ENCODE results near the gene FHOD1. TPM values are rescaled to one million over a fixed set of nuclear protein-coding genes. Genes with fewer than 3 reads are reported as not detected.

Gene FHOD1
- total and polyA plus RNA-seq, 2 experiments from 2014 or later = 10.0 to 17.2 TPM

GRCh38 chr16:67202956-67203493 lies 44.3 kb downstream of the FHOD1 start:
- Histone ChIP-seq H3K4me3 (no peak overlapping the region), H2AFZ (no peak overlapping the region), H3K9me3 (ENCODE audit: low read depth) (no peaks in the 10 kb centered on the region), H3K4me2 (no peak overlapping the region), H3K27me3 (no peaks in the 10 kb centered on the region), H3K79me2 (no peaks in the 10 kb centered on the region), H3K27ac (no peak overlapping the region), H4K20me1 (ENCODE audit: insufficient read depth, poor library complexity, severe bottlenecking) (no peaks in the 10 kb centered on the region), H3K9me2 (replicated peaks; ENCODE audit: insufficient read depth) (no peaks in the 10 kb centered on the region), H3K4me1 (ENCODE audit: insufficient read depth) (peaks cover 5% of the 10 kb centered on the region), H3K36me3 (replicated peaks; ENCODE audit: insufficient read depth, low read depth) (no peaks in the 10 kb centered on the region)
- DNase-seq (ENCODE audit: low spot score) = no peak
- WGBS (ENCODE audit: low lambda C conversion rate, missing lambda C conversion rate) = 95% methylated on average over 18 of the region's 23 CpGs
- TF ChIP-seq CTCF (IDR thresholded peaks at IDR 0.05; ENCODE audit: poor library complexity) (no peak), EZH2 (IDR thresholded peaks at IDR 0.05; ENCODE audit: borderline replicate concordance) (no peak), EZH2phosphoT487 (IDR thresholded peaks at IDR 0.05; ENCODE audit: low read depth, severe bottlenecking, unreplicated experiment) (no peak)

- 96% methylated on average over 12 of the region's 12 CpGs for WGBS (ENCODE audit: low lambda C conversion rate, missing lambda C conversion rate)
- Histone ChIP-seq H4K20me1 (ENCODE audit: insufficient read depth, poor library complexity, severe bottlenecking) (no peaks in the 10 kb centered on the region), H2AFZ (no peak overlapping the region), H3K4me3 (no peak overlapping the region), H3K4me1 (ENCODE audit: insufficient read depth) (peaks cover 5% of the 10 kb centered on the region), H3K4me2 (no peak overlapping the region), H3K79me2 (no peaks in the 10 kb centered on the region), H3K9me2 (replicated peaks; ENCODE audit: insufficient read depth) (no peaks in the 10 kb centered on the region), H3K36me3 (replicated peaks; ENCODE audit: insufficient read depth, low read depth) (no peaks in the 10 kb centered on the region), H3K27me3 (no peaks in the 10 kb centered on the region), H3K27ac (no peak overlapping the region), H3K9me3 (ENCODE audit: low read depth) (no peaks in the 10 kb centered on the region)
- no peak for DNase-seq (ENCODE audit: low spot score)
- no peak for TF ChIP-seq CTCF (IDR thresholded peaks at IDR 0.05; ENCODE audit: poor library complexity)
These were observed 44.9 kb downstream of the FHOD1 start for GRCh38 chr16:67202426-67202825.

- H2AFZ ChIP-seq = no peak overlapping the region
- H4K20me1 ChIP-seq (ENCODE audit: insufficient read depth, poor library complexity, severe bottlenecking) = no peaks in the 10 kb centered on the region
- H3K9me3 ChIP-seq (ENCODE audit: low read depth) = no peaks in the 10 kb centered on the region
- no peak overlapping the region for H3K27ac ChIP-seq
- no peak overlapping the region for H3K4me2 ChIP-seq
- no peaks in the 10 kb centered on the region for H3K36me3 ChIP-seq (replicated peaks; ENCODE audit: insufficient read depth, low read depth)
- WGBS (ENCODE audit: low lambda C conversion rate, missing lambda C conversion rate) = 96% methylated on average over 40 of the region's 40 CpGs
- no peak for TF ChIP-seq EZH2phosphoT487 (IDR thresholded peaks at IDR 0.05; ENCODE audit: low read depth, severe bottlenecking, unreplicated experiment)
- TF ChIP-seq EZH2 (IDR thresholded peaks at IDR 0.05; ENCODE audit: borderline replicate concordance) = no peak
- TF ChIP-seq CTCF (IDR thresholded peaks at IDR 0.05; ENCODE audit: poor library complexity) = no peak
- no peak overlapping the region for H3K4me3 ChIP-seq
- DNase-seq (ENCODE audit: low spot score) = no peak
- H3K27me3 ChIP-seq = no peaks in the 10 kb centered on the region
- no peaks in the 10 kb centered on the region for H3K9me2 ChIP-seq (replicated peaks; ENCODE audit: insufficient read depth)
- H3K4me1 ChIP-seq (ENCODE audit: insufficient read depth) = peaks cover 5% of the 10 kb centered on the region
- no peaks in the 10 kb centered on the region for H3K79me2 ChIP-seq
These were observed 45.6 kb downstream of the FHOD1 start for GRCh38 chr16:67201411-67202345.
